Astrocyte (in vitro differentiated cells and primary cell): ENCODE measurements around the gene AMY2B.
"Not testable (repeated sequence)": the region's sequence is repeated elsewhere in the genome, so short reads cannot be mapped to it uniquely, and the experiment has no call there.

Experiments
- EZH2 ChIP-seq: IDR thresholded peaks from 2 replicates; pipeline ENCODE4 v1.6.1; 2012; ENCODE audit warnings: mild to moderate bottlenecking, low read length, inconsistent platforms; ENCODE audit not compliant: insufficient read depth
- TF ChIP-seq, protein P1 (sequence below): IDR thresholded peaks from 2 replicates; pipeline ENCODE4 v1.5.1; 2011; ENCODE audit warnings: low read depth, mild to moderate bottlenecking, inconsistent platforms, low read length, moderate library complexity; ENCODE audit not compliant: insufficient read depth

GRCh38 chr1:103571289-103571688 lies at the start of gene AMY2B:
- TF ChIP-seq, protein P1, sequence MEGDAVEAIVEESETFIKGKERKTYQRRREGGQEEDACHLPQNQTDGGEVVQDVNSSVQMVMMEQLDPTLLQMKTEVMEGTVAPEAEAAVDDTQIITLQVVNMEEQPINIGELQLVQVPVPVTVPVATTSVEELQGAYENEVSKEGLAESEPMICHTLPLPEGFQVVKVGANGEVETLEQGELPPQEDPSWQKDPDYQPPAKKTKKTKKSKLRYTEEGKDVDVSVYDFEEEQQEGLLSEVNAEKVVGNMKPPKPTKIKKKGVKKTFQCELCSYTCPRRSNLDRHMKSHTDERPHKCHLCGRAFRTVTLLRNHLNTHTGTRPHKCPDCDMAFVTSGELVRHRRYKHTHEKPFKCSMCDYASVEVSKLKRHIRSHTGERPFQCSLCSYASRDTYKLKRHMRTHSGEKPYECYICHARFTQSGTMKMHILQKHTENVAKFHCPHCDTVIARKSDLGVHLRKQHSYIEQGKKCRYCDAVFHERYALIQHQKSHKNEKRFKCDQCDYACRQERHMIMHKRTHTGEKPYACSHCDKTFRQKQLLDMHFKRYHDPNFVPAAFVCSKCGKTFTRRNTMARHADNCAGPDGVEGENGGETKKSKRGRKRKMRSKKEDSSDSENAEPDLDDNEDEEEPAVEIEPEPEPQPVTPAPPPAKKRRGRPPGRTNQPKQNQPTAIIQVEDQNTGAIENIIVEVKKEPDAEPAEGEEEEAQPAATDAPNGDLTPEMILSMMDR: not testable (repeated sequence)
- TF ChIP-seq EZH2: not testable (repeated sequence)
